ENCODE measurements around the gene CIAO1. TPM values are rescaled to one million over a fixed set of nuclear protein-coding genes. Genes with fewer than 3 reads are reported as not detected.

CIAO1 gene
- total RNA-seq, 1 donor from 2014 or later, result 37.5 TPM

- Mint-ChIP-seq H3K27me3 (ENCODE audit: low read depth) (peaks cover 14% of the 10 kb centered on the region), H3K9me3 (ENCODE audit: low read depth) (no peaks in the 10 kb centered on the region), H3K27ac (ENCODE audit: unreplicated experiment) (no peak overlapping the region)
These were observed 53.4 kb downstream of the CIAO1 start for GRCh38 chr2:96319396-96319795.

GRCh38 chr2:96320326-96320725 is 54.3 kb downstream of the CIAO1 start:
- no peak overlapping the region for H3K4me3 Mint-ChIP-seq (ENCODE audit: unreplicated experiment)
- no peak for DNase-seq (ENCODE audit: low spot score)
- no peak overlapping the region for H3K27ac Mint-ChIP-seq (ENCODE audit: unreplicated experiment)
- H3K9me3 Mint-ChIP-seq (ENCODE audit: low read depth), result no peaks in the 10 kb centered on the region
- TF ChIP-seq CTCF (IDR thresholded peaks at IDR 0.05), result no peak
- H3K27me3 Mint-ChIP-seq (ENCODE audit: low read depth), result peaks cover 14% of the 10 kb centered on the region
- H3K4me1 Mint-ChIP-seq (ENCODE audit: low read depth), result peaks cover 25% of the 10 kb centered on the region
- no peaks in the 10 kb centered on the region for H3K36me3 Mint-ChIP-seq (ENCODE audit: low read depth)

More at GRCh38 chr2:96319396-96319795, 53.4 kb downstream of the CIAO1 start:
- H3K4me1 Mint-ChIP-seq (ENCODE audit: low read depth), result peaks cover 24% of the 10 kb centered on the region
- H3K4me3 Mint-ChIP-seq (ENCODE audit: unreplicated experiment), result no peak overlapping the region
- H3K36me3 Mint-ChIP-seq (ENCODE audit: low read depth), result no peaks in the 10 kb centered on the region
- DNase-seq (ENCODE audit: low spot score), result no peak
- no peak for TF ChIP-seq CTCF (IDR thresholded peaks at IDR 0.05)

GRCh38 chr2:96320728-96321622 is 55.0 kb downstream of the CIAO1 start:
- peaks cover 18% of the 10 kb centered on the region for H3K27me3 Mint-ChIP-seq (ENCODE audit: low read depth)
- DNase-seq (ENCODE audit: low spot score), result no peak
- no peak for TF ChIP-seq CTCF (IDR thresholded peaks at IDR 0.05)
- H3K27ac Mint-ChIP-seq (ENCODE audit: unreplicated experiment), result peak overlapping the region; percentile 17
- H3K36me3 Mint-ChIP-seq (ENCODE audit: low read depth), result no peaks in the 10 kb centered on the region
- no peaks in the 10 kb centered on the region for H3K9me3 Mint-ChIP-seq (ENCODE audit: low read depth)
- H3K4me1 Mint-ChIP-seq (ENCODE audit: low read depth), result peaks cover 25% of the 10 kb centered on the region
- peak overlapping the region; percentile 85 for H3K4me3 Mint-ChIP-seq (ENCODE audit: unreplicated experiment)

Other genes starting within 250 kb of the CIAO1 start
- not detected in 3 replicates for gene GPAT2, start 231.3 kb upstream of the CIAO1 start, total RNA-seq
- gene ADRA2B, start 149.7 kb upstream of the CIAO1 start, total RNA-seq, result 0.07 TPM in 1 of 3 replicates, not detected in the others
- not detected in 3 replicates for gene ASTL, start 127.7 kb upstream of the CIAO1 start, total RNA-seq
- gene DUSP2, start 120.8 kb upstream of the CIAO1 start, total RNA-seq, result 0.31 to 1.3 TPM (median 1.1 TPM) in 3 replicates
- gene STARD7, start 57.4 kb upstream of the CIAO1 start, total RNA-seq, result 61.0 to 81.8 TPM (median 66.1 TPM) in 3 replicates
- 43.9 to 54.4 TPM (median 52.5 TPM) in 3 replicates for gene TMEM127, start 228 bp upstream of the CIAO1 start, total RNA-seq
- 77.8 to 101 TPM (median 82.6 TPM) in 3 replicates for gene SNRNP200, start 39.3 kb downstream of the CIAO1 start, total RNA-seq
- 0.63 to 3.2 TPM (median 2.8 TPM) in 3 replicates for gene ITPRIPL1, start 59.1 kb downstream of the CIAO1 start, total RNA-seq
- 3.7 to 5.4 TPM (median 5.2 TPM) in 3 replicates for gene NCAPH, start 69.5 kb downstream of the CIAO1 start, total RNA-seq
- not detected in 3 replicates for gene NEURL3, start 239.1 kb downstream of the CIAO1 start, total RNA-seq

Data from chondrocyte (in vitro differentiated cells).